HG02588 (cell line): Measurements from ENCODE around the gene SNAP25.

Experiments used
- ATAC-seq: cut with Tn5 transposase; IDR thresholded peaks from one replicate; pipeline ENCODE4 v1.9.1; 2021; ENCODE audit warnings: mild to moderate bottlenecking, moderate library complexity; ENCODE audit not compliant: unreplicated experiment

The SNAP25 gene

DNA sequence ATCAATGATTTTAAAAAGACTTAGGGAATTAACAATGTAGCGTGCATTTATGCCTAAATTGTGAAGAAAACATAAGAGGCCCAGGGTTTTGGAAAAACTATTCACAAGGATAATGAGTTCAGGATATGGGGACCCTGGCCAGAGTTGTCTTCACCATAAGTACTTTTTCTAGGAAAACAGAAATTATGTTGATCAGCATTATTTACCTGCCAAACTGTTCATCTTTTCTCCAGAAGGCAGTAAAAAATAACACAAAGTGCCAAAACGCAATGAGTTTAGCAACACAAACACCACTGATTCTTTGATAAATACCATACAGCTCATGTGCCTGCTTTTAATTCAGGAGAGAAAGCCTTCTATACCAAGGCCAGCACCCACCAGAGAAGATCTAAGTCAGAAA, 43.1 kb downstream of the SNAP25 start:
- no peak for ATAC-seq

DNA sequence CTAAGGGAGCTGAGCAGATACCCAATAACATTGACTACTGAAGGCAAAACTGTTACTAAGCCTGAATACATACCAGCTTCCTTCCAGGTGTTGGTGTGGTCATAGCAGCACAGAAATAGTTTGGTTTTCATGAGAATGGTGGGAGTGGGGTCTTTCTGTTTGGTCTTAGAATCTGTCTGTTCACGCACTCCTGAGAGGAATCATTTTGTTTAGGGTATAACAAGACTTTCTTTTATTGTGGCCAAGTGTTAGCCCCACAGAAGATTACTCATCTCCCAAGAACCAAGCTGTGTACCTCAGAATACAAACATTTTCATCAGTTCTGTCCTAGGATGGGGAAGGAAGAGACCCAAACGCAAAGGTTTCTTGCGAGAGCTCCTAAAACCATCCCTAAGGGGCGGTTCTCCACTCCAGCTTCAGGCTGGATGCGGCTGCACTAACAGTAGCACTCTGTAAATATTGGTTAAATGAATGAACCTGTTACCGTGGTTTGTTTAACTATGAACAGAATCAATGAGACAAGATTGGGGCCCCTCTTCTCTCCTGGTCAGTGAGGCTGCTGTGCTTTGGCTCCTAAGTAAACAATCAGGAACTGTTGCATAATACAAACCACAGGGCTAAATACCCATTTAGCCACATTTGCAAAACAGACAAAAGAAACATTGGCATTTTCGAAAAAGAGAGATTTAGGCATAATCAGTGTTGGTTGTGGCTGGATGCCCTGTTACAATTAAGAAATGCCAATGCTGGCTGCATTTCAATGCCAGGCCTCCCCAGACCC, 44.9 kb downstream of the SNAP25 start:
- ATAC-seq = no peak

DNA sequence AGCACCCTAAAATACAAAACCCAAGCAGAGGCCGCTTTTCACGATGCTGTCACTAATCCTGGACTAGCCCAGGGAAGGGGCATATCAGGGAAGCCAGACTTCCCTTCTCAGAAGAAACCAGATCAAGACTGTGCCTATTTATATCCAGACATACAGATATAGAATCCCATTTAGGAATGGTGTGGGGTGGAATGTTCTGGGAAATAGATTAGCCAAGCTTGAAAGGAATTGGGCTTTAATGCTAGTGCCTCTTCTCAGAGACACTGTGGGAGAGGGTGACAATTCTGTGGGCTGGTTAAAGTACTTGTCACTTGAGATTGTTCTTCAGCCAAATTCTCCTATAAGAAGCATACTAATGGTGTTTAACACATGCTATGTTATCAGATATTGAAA, 45.5 kb downstream of the SNAP25 start:
- ATAC-seq = no peak

DNA sequence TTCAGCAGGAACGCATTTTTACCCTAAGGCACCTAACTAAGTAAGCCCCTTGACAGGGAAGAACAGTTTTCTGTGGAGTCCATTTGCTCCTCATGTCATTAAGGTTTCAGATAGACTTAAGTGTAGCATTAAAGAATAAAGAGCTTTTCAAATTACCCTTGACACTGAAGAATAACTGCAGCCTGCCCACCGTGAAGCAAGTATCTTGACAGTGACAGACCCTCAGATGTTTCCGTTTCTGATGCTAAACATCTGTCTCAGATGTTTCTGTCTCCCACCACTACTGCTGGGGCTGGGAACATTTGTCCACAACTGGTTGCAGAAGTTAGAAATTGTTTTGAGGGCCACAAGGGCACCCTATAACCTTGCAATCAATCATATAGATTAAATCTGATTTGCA, 50.0 kb downstream of the SNAP25 start:
- ATAC-seq = no peak

DNA sequence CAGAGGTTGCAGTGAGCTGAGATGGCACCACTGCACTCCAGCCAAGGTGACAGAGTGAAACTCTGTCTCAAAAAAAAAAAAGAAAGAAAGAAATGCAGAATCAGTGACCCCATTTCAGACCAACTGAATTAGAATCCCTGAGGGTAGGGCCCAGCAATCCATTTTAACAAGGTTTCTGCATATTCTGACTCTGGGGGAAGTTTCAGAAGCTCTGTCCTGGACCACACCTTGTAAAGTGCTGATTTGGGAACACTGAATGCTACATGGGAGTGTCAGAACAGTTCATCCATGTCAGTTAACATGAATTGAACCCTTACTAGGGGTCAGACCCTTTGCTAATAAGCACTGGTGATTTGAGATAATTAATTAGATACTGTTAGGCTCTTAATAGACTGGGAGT, 52.0 kb downstream of the SNAP25 start:
- ATAC-seq = no peak

DNA sequence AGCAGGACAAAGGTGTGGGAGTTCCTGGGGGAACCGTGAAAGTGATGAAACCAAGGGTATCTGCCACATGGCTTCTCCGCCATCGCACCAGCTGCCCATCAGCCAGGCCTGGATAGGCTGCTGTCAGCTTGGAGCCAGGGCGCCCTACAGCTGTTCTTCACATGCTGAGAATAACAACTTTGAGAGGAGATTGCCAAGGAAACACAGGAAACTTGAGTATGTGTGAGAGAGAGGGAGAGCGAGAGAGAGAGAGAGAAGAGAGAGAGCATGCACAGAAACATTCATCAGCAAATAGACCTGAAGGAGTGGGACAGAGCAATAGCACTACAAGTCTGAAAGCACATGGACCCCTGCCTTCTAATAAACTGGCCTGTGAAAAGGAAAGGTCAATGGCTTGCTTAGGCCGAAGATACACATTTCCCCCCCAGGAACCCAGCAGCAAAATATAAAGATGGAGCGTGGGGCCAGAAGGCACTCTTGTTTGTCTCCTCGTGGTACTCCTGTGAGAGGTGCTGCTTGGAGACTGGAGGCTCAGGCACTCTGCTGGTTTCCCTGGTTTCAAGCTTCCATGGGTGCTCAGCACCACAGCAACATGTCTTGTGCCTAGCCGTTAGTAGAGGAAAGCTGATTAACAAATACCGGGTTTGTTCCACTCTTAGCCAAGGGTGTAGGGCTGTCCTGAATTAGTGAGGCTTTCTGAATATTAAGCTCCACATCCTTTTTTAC, 53.0 kb downstream of the SNAP25 start:
- ATAC-seq = no peak

DNA sequence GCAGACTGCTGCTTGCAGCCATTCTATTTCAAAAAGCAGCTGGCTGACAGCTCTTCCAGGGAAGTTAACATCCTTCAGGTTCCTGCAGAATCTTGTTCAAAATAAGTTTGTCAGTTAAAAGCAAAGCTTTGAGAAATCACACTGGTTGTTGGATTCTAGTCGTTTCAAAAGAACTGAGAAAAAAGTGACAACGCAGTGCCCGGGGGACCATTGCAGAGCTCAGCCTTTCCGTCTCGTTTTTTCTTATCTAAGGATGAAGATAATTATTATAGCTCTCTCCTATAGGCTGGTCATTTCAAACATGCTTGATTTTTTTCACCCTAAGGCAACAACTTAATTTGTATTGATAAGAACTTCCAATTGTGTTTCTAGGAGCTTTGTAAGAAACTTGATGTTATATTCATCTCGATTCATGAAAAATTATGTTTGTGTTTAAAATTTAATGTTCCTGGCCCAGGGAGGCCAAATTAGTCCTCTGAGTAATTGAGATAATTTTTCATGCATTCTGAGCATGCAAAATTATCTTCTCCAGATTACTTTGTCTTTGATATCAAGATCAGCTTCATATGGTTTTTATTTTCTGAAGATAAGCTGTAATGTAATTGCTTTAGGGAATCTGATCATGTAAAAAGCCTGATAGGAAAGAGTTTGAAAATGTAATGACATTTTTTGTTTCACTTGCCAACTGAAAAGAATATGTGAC, 58.4 kb downstream of the SNAP25 start:
- ATAC-seq = no peak

DNA sequence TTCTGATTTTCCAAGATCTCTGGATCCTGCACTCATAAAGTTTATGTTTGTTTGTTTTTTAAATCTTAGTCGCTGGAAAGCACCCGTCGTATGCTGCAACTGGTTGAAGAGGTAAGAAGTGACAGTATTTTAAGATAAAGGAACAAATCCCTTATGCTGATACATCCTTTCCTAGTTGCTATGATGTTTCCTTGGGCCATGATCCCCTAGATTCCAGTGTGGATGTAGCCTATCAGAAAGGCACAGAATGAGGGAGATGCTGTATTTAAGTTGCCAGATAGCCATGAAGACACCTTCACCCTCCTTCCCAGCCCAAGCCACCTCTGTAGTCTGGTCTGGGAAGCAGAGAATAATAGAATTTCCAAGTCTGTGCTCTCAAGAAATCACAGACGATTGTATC, 59.0 kb downstream of the SNAP25 start:
- ATAC-seq = no peak

DNA sequence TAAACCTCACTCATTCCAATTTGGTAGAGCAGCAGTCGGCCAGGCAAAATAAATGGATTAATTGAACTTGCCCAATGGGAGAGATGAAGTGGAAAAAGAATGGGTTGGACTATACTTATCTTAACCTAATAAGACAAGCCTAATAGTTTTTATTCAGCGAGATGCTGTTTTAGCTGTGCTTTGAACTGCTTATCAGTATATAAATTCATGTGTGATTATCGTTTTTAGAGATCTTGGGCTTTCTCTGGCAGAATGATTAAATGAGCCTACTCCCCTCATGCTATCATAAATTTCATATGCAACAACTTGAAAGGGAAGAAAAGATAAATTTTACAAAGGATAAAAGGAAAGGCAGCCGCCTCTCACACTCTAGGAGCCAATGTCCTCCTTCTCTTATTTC, 59.8 kb downstream of the SNAP25 start:
- no peak for ATAC-seq

DNA sequence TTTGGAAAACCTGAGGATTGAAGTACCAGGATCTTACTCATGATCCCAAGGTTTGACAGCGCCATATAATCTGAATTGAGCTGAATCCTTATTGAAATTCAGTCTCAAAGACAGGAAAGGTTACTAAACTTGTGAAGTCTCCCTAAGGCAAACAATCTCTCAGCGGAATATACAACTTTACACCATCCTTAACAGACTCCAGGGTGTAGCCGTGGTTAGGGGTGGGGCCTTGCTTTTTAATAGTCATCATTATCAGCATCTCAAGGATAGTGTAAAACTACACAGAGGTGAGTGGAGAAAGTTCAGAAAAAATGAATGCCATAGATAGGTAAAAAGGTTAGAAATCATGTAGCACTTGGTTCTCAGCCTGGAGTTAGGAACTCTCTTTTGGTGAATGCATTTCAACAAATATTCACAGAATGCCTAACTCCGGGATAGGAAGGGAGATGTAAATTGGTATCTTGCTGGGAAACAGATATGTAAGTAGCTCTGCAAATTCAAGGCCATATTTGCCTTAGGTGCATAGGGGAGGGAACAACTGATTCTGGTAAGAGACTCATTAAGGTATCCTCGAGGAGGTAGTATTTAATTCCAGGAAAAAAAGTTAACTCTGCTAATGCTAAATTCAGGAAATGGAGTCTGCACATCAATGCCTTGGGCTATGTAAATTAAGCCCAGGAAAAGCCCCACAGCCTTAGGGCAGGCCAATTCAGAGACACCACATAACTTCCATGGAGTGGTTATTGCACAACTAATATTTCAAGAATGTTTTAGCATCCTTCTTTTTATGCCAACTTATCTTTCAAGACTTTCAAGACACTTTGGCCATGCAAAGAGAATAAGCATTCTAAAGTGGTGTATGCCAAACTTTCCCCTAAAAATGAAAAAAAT, 61.6 kb downstream of the SNAP25 start:
- no peak for ATAC-seq

DNA sequence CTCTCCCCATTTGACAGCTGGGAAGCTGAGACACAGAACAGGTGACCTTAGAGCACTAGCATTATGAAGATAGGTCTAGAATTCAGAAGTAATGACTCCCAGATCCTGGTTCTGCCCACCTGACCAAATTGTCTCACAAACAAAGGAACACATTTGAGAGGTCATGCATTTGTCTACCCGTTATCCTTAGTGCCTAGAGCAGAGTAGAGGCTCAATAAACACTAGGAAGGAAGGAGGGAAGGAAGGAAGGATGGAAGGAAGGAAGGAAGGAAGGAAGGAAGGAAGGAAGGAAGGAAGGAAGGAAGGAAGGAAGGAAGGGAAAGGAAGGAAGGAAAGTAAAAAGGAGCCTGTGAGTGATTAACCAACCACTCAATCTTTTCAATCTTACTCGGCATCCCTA, 63.3 kb downstream of the SNAP25 start:
- ATAC-seq = no peak

DNA sequence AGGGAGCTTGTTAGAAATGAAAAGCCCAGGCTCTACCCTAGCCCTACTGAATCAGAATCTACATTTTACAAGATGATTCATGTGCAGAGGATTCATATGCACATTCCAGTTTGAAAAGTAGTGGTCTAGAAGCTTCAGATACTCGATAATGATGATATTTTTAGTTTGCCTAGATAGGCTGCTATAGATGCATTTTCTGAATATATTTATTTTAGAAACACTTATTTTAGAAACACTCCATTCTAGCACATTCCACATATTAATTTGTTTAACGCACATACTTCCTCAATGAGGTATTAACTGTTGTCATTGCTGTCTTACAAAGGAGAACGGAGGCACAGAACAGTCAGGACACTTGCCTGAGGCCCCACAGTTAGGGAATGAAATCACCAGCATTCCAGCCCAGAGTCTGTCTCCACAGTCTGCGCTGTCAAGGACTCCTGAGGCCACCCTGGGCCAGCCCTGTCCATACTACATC, 64.4 kb downstream of the SNAP25 start:
- ATAC-seq = no peak

DNA sequence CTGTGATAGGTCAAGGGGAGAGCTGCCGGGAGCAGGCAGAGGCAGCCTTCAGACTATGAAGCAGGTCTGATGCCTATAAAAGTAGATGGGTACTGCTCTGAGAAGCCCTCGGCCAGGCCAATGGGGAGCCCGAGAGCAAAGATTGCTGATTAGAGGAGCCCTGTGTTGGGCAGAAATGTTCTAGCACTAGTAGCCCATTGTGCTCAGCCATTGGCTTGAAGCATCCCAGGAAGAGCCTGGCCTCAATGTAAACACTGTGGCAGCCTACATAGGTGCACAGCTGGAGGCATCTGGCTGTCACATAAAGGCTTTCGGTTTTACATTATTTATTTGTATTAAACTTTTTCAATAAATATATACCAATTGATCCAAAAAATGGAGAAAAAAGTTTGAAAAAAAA, 67.7 kb downstream of the SNAP25 start:
- ATAC-seq = no peak

DNA sequence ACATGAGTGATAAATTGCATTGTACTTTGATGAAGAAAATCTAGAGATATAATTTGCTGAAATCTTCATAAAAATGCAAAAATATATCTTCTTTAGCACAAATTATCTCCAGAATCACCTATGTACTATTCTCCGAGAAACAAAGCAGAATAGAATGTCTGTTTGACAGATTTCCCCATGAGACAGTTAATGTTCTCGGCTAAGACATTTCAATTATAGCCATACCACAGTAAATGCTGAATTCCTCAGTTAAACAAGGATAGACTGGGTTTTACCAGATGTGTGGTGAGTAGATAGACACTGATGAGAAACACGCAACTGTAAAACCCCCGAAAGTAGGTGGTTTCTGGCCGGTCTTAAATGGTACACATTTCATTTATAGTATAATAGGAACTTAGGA, 69.8 kb downstream of the SNAP25 start:
- ATAC-seq = no peak

DNA sequence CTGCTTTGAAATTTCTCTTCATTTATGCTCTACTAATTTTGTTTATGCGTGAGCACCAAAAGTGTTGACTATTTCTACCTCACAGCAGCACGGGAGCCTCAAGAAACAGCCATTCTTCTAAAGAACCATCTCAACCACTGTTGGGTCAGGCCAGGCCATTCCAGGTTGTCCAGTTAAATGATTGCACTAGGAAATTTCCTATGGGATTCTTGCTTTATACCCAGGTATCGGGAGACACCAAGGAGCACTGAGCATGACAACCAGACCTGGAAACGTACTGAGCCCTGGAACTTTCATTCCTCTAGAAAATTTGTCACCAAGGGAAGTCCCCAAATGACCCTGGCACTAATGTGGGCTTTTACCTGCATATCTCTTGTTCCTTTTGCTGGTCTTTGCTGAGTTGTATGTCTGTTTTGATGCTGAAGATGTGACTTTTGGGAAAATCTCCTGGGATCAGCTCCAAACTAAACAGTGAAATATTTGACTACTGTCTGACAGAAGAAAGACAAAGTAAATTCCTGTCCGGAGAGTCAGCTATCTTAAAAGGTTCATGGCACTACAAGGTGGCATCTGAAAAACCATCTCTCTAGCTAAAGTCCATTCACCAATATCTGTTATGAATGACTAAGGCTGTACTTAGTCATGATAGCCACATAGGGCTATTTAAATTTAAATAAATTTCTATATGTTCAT, 70.5 kb downstream of the SNAP25 start:
- ATAC-seq = no peak

DNA sequence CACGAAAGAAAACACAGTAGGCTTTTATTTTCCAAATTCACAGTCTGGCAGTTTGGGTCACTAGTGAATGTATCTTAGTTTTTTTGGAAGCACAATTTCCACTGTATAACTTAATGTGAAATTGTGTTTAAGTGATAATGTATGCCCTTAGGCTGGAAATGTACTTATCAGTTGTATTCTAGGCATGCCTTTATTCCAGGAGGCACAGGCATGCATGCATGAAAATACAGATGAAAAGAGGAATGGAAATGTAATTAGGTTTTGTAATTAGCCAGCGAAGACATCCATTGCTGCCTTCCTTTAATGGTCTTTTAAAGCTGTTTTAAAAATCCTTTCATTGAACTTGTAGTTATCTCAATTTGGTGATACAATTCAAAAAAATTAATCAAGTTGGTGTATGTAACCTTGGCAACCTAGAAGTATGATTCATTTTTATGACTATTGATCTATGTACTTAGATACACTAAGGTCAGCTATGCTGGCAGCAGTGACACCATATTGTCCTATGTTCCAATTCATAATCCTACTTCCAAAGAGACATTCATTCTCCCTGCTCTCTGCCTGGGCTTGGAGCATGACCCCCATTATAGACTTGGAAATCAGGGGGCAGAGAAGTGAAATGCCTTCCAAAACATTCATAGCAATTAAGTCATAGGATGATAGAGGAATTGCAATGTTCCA, 73.1 kb downstream of the SNAP25 start:
- no peak for ATAC-seq

DNA sequence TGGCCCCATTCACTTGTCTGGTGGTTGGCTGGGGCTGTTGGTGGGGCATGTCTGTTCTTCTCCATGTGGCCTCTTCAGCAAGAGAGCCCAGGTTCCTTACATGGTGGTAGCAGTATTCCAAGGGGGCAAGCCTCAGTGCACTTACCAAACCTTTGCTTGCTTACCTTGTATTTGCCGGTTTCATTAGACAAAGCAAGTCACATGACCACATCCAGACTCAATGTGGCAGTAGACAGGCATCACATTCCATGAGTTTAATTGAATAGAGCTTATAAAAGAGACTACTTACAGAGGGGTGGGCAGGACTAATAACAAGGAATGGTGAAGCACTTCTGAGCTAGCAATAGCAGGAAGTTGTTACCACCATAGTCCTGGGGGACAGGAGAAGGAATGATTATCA, 78.6 kb downstream of the SNAP25 start:
- no peak for ATAC-seq

DNA sequence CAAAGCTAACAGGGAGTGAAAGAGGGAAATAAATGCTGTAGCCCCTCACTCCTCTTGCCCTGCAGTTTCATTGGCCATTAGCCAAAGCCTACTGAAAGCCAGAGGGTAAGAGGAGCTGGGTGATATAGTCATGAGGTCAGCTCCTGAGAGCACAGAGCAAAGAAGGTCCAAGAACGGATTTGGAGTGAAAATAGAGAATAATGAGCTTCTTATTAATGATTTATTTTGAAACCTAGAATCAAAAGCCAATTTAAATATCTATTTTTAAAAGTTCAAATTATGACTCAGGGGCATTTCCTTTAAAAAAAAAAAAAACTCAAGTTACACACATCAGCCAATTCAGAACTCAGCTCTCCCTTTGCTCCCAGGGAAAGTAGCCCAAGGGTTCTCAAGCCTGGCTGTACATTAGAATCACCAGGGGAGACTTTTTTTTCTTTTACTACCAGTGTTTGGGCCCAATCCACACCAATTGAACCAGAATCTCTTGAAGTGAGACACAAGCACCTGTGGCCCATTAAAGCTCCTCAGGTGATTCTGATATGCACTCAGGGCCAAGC, 79.1 kb downstream of the SNAP25 start:
- no peak for ATAC-seq
